Measurements from ENCODE around the gene SPATA3.

DNA sequence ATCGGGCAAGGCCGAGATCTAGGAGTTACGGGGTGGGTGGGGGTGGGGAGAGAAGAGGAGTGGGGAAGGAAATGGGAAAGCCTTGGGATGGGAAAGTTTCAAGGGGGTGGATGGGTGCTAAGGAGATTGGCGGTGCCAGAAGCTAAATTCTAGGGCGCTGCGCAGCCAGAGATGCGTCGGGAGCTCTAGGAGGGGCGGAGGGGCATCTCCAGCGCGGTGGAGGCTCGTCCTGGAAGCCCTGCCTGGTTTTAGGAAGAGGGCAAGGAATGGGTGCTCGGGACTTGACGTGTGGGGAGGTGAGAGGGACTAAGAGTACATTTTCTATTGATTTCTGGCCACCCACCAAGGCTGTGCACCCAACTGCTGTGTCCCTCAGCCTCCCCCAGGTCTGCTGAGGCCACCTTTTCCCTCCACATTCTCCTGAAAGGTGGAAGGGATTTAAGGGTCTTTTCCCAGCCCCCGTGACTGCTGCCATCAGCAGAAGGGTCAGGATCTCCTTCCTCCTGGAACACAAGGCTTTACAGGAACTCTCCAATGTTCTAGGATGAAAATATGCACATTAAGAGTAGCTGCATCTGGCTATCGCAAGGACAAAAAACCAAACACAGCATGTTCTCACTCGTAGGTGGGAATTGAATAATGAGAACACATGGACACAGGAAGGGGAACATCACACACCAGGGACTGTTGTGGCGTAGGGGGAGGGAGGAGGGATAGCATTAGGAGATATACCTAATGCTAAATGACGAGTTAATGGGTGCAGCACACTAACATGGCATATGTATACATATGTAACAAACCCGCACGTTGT is 42.8 kb downstream of the SPATA3 start:
- TF ChIP-seq, protein P1, sequence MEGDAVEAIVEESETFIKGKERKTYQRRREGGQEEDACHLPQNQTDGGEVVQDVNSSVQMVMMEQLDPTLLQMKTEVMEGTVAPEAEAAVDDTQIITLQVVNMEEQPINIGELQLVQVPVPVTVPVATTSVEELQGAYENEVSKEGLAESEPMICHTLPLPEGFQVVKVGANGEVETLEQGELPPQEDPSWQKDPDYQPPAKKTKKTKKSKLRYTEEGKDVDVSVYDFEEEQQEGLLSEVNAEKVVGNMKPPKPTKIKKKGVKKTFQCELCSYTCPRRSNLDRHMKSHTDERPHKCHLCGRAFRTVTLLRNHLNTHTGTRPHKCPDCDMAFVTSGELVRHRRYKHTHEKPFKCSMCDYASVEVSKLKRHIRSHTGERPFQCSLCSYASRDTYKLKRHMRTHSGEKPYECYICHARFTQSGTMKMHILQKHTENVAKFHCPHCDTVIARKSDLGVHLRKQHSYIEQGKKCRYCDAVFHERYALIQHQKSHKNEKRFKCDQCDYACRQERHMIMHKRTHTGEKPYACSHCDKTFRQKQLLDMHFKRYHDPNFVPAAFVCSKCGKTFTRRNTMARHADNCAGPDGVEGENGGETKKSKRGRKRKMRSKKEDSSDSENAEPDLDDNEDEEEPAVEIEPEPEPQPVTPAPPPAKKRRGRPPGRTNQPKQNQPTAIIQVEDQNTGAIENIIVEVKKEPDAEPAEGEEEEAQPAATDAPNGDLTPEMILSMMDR (IDR thresholded peaks at IDR 0.05 in 4 of 5, conservative IDR thresholded peaks at IDR 0.05 in 1 of 5), result no peak
- TF ChIP-seq POLR2A (IDR thresholded peaks at IDR 0.05), result no peak

All from gastrocnemius medialis (tissue), 4 donors.